ENCODE measurements around the gene TNFAIP3. TPM values are rescaled to one million over a fixed set of nuclear protein-coding genes. Genes with fewer than 3 reads are reported as not detected.

TNFAIP3 gene
- total and polyA plus RNA-seq, 2 donors (not counting 3 experiments of a cell fraction or from before 2014, with no cell fraction given), result 4.0 to 8.6 TPM

DNA sequence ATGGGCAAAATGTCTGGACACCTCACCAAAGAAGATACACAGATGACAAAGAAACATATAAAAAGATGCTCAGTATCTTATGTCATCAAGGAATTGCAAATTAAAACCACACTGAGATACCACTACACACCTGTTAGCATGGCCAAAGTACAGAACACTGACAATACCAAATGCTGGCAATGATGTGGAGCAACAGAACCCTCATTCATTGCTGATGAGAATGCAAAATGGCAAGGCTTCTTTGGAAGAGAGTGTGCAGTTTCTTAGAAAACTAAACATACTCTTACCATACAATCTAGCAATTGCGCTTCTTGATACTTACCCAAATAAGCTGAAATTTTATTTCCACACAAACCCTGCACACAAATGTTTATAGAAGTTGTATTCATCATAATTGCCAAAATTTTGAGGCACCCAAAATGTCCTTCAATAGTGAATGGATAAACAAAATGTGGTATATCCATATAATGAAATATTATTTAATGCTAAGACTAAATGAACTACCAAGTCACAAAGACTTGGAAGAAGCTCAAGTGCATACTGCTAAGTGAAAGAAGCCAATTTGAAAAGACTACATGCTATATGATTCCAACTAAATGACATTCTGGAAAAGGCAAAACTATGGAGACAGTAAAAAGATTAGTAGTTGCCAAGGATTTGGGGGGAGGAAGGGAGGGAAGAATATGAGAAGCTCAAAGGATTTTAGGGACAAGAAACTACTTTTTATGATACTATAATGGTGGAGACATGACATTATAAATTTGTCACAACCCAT, 50.7 kb downstream of the TNFAIP3 start:
- POLR2A ChIA-PET, result no interaction called here
- TF ChIP-seq GATA2 (IDR thresholded peaks at IDR 0.05; ENCODE audit: insufficient read depth, insufficient read length, low read depth, low read length), result no peak
- TF ChIP-seq POLR2A (IDR thresholded peaks at IDR 0.05; ENCODE audit: low read depth, low read length), result no peak
- TF ChIP-seq MYC (IDR thresholded peaks at IDR 0.05; ENCODE audit: low read depth, low read length), result no peak
- dilution Hi-C loops (cut with MboI; ENCODE audit: extremely low pct_ligation_motif_present, low sequenced_read_pairs) (no loop called here), intact Hi-C loops (cut with micrococcal nuclease) (no loop called here)
- H3K27ac ChIP-seq (ENCODE audit: insufficient read depth, low read depth, low read length), result no peak overlapping the region
- no TSS peak for BruUV-seq (replicated peaks)
- CTCF ChIA-PET, result interaction anchor here (0.8 kb wide), 1 partner anchor 209 kb away, joined by 3 read pairs; no protein-coding TSS in a partner anchor
- no peaks in the 10 kb centered on the region for H3K4me1 ChIP-seq (ENCODE audit: control insufficient read depth, extremely low read depth, insufficient read depth, low read length)
- no peaks in the 10 kb centered on the region for H3K9me3 ChIP-seq (replicated peaks; ENCODE audit: control insufficient read depth, insufficient read depth, low read length)
- FAIRE-seq, result no peak
- H3K36me3 ChIP-seq (ENCODE audit: control insufficient read depth in 2 of 2, extremely low read depth in 1 of 2, insufficient read depth in 2 of 2, low read length in 2 of 2), result no peaks in the 10 kb centered on the region
- H3K9ac ChIP-seq (replicated peaks; ENCODE audit: extremely low read depth, insufficient read depth, low read length), result no peak overlapping the region
- no peak overlapping the region for H2AFZ ChIP-seq (ENCODE audit: low read depth, low read length)
- H3K4me2 ChIP-seq (ENCODE audit: insufficient read depth, low read length), result no peak overlapping the region
- no peaks in the 10 kb centered on the region for H3K9me1 ChIP-seq (replicated peaks; ENCODE audit: control insufficient read depth, extremely low read depth, insufficient read depth, low read length)
- no peaks in the 10 kb centered on the region for H4K20me1 ChIP-seq (replicated peaks; ENCODE audit: control insufficient read depth, extremely low read depth, insufficient read depth, low read length)
- no peaks in the 10 kb centered on the region for H3K27me3 ChIP-seq (ENCODE audit: control insufficient read depth in 2 of 2, insufficient read depth in 2 of 2, low read length in 2 of 2)
- H3K4me3 ChIP-seq (replicated peaks in 1 of 3; ENCODE audit: insufficient read depth in 1 of 3, low read depth in 1 of 3, low read length in 3 of 3), result no peak overlapping the region
- H3K79me2 ChIP-seq (ENCODE audit: control insufficient read depth, insufficient read depth, low read length), result no peaks in the 10 kb centered on the region
- DNase-seq (ENCODE audit: low read depth, low spot score), result no peak

DNA sequence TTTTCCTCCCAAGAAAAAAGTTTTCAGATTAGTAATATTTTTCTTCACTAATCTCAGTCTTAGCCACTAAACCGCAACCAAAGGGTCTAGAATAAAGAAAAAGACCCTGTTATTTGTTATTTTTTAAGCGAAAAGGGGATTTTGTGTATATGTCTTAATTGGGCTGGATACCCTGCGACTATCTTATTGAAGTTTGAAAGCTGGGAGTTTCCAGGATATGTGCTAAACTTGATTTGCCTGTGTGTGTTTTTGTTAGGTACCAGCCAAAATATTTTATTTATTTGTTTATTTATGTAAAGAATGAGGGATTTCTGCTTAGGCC, 52.4 kb downstream of the TNFAIP3 start:
- Histone ChIP-seq H3K27ac (ENCODE audit: insufficient read depth, low read depth, low read length) (no peak overlapping the region), H3K4me3 (replicated peaks in 1 of 3; ENCODE audit: insufficient read depth in 1 of 3, low read depth in 1 of 3, low read length in 3 of 3) (no peak overlapping the region), H3K4me2 (ENCODE audit: insufficient read depth, low read length) (no peak overlapping the region), H3K4me1 (ENCODE audit: control insufficient read depth, extremely low read depth, insufficient read depth, low read length) (no peaks in the 10 kb centered on the region), H3K9me3 (replicated peaks; ENCODE audit: control insufficient read depth, insufficient read depth, low read length) (no peaks in the 10 kb centered on the region), H3K9me1 (replicated peaks; ENCODE audit: control insufficient read depth, extremely low read depth, insufficient read depth, low read length) (no peaks in the 10 kb centered on the region), H4K20me1 (replicated peaks; ENCODE audit: control insufficient read depth, extremely low read depth, insufficient read depth, low read length) (no peaks in the 10 kb centered on the region), H3K27me3 (ENCODE audit: control insufficient read depth in 2 of 2, insufficient read depth in 2 of 2, low read length in 2 of 2) (no peaks in the 10 kb centered on the region), H3K9ac (replicated peaks; ENCODE audit: extremely low read depth, insufficient read depth, low read length) (no peak overlapping the region), H2AFZ (ENCODE audit: low read depth, low read length) (no peak overlapping the region), H3K79me2 (ENCODE audit: control insufficient read depth, insufficient read depth, low read length) (no peaks in the 10 kb centered on the region), H3K36me3 (ENCODE audit: control insufficient read depth in 2 of 2, extremely low read depth in 1 of 2, insufficient read depth in 2 of 2, low read length in 2 of 2) (no peaks in the 10 kb centered on the region)
- POLR2A ChIA-PET, result interaction anchor here (0.6 kb wide), 1 partner anchor 19 kb away, joined by 5 read pairs; no protein-coding TSS in a partner anchor
- dilution Hi-C loops (cut with MboI; ENCODE audit: extremely low pct_ligation_motif_present, low sequenced_read_pairs), result no loop called here
- CTCF ChIA-PET, result interaction anchor here (0.9 to 2.8 kb wide), 4 partner anchors 18 to 47 kb away, joined by 3 to 6 read pairs (median 4); no protein-coding TSS in a partner anchor
- no peak for TF ChIP-seq POLR2A (IDR thresholded peaks at IDR 0.05; ENCODE audit: low read depth, low read length)
- TF ChIP-seq EZH2 (IDR thresholded peaks at IDR 0.05; ENCODE audit: borderline replicate concordance, low read depth, low read length, severe bottlenecking), result no peak
- no peak for TF ChIP-seq JUN (IDR thresholded peaks at IDR 0.05; ENCODE audit: borderline replicate concordance, insufficient read depth, insufficient read length, low read depth)
- TF ChIP-seq FOS (IDR thresholded peaks at IDR 0.05; ENCODE audit: borderline replicate concordance, insufficient read depth, low read length), result no peak
- no peak for TF ChIP-seq GATA2 (IDR thresholded peaks at IDR 0.05; ENCODE audit: insufficient read depth, insufficient read length, low read depth, low read length)
- FAIRE-seq, result no peak
- no peak for DNase-seq (ENCODE audit: low read depth, low spot score)
- intact Hi-C loops (cut with micrococcal nuclease), result no loop called here
- BruUV-seq (replicated peaks), result no TSS peak
